HG02759 (cell line): ENCODE results near the gene TMEM198.

Source experiments
- ATAC-seq: cut with Tn5 transposase; IDR thresholded peaks from one replicate; pipeline ENCODE4 v1.9.1; 2021; ENCODE audit warnings: mild to moderate bottlenecking, moderate library complexity; ENCODE audit not compliant: unreplicated experiment

TMEM198 gene

DNA sequence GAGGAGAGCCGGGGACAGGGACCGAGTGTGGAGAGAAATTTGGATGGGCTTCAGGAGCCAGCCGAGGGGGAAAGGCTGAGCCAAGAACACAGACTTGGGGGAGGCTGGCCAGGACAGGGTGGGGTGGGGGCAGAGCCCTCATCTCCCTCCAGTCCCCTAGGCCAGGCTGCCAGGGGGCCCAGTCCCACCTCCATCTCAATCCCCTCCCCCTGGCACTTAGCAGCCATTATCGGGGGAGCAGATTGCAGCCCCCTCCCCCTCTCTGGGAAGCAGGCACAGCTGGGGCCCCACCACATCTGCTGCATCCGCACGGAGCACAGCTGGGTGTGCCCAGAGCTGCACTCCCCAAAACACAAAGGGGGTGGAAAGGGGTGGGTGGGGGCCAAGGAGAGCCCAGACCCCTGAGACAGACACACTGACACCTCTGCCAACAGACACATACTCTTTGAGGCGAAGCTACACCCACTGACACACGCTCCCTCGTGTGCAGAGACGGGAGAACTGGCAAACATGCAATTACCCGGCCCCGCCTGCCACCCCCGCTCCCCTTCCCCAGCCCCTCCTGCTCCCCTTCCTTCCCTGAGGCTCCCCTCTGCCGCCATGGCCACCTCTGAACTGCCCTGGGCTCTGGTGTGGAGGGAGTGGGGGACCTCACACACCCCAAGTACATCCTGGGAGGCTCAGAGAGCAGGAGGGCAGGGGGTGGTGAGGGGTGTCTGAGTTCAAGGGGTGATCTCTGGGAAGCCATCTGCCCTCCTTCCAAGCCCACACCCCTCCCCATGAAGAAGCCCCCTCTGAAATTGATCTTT, 34.7 kb upstream of the TMEM198 start:
- ATAC-seq: peak; percentile 8

DNA sequence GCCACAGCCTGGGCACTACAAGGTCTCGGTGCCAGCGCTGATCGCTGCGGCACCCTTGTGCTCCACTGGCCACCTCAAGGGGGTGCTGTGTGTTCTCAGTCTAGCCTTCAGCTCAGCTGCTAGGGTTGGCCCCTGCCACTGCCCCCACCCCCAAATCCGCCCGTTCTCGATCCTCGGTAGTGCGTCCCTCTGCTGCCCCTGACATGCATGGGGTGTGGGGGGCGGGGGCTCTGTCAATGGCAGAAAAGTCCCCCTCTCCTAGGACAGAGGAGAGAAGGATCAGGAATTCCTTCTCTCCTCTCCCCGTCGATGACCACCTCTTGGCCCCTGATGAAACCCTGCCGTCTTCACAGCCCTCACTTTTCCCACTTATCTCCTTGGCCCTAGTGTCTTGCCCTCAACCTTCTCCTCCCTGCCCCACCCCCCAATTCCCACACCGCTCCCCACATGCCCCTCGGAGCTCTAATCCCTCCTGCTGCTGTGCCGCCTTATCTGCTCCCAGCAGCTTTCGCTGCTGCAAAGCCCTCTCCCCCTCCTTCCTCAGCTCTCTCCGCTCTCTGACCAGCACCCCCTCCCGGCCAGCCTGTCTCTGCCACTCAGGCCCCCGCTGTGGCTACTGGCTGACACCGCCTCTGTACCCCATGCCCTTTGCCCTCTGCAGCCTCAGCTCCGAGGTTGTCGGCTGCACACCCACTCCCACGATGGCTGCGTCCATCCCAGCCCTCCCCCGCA, 33.9 kb upstream of the TMEM198 start:
- ATAC-seq: peak; percentile 73

GRCh38 chr2:219510512-219511135, 33.2 kb upstream of the TMEM198 start:
- no peak for ATAC-seq

DNA sequence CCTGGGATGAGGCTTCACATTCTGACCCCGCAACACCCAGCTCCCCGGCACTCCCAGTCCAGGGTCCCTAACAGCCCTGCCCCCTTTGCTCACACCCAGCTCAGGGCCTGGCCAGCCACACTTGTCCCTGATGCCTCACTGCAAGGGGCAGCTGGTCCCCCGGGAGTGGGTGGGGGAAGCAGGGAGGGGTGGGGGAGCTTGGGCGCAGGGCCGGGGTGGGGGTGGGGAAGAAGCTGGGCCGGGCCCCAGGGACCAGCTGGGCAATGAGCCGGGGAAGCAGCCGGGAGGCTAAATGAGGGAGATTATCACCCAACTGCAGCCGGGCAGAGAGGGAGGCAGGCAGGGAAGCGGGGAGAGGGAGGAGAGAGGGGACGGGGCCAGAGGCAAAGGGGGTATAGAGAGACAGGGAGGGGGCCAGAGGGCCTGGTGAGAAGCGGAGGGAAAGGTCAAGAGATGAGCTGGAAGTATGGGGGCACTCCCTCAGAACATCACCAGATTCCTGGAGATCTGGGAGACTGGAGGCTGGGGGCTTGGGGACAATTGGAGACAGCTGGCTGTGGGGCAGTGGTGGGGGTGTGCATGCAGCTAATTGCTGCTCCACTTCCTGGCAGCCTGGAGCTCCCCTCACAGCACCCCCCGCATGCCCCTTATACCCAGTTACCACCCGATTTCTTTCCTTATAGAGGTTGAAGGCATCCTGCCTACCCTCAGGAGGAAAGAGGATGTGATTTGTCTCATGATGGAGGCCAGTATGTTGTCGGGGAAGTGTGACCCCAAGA, 32.1 kb upstream of the TMEM198 start:
- ATAC-seq: no peak

GRCh38 chr2:219512524-219513216, 31.2 kb upstream of the TMEM198 start:
- no peak for ATAC-seq

DNA sequence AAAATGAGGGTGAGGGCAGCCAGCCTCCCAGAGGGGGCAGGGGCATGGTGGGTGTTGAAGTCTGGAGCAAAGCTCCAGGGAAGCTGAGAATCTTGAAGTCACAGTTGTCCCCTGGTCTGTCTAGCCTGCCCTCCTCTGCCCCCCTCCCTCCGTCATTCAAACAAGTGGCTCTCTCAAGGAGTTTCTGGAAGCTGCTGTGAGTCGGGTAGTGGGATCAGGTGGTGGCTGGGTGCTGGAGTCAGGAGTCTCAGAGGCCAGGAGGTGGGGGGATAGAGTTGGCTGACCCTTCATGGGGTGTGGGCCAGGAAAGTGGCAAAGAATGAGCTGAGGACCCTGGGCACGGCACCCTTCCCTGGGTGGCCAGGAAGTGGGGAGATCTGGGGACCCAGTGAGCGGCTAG, 30.0 kb upstream of the TMEM198 start:
- ATAC-seq: no peak

GRCh38 chr2:219514196-219514761, 29.5 kb upstream of the TMEM198 start, which contains the start of gene ASIC4:
Gene ASIC4 (plus strand): TSS chr2:219514482. CDS start chr2:219514725, 243 bp downstream.
- ATAC-seq: no peak

GRCh38 chr2:219514836-219515235, 29.0 kb upstream of the TMEM198 start:
- ATAC-seq: no peak

- no peak for ATAC-seq
Observed at GRCh38 chr2:219515874-219516629, 27.8 kb upstream of the TMEM198 start.

- no peak for ATAC-seq
Observed at GRCh38 chr2:219516888-219517287, 26.9 kb upstream of the TMEM198 start.

GRCh38 chr2:219517954-219518778, 25.7 kb upstream of the TMEM198 start:
- no peak for ATAC-seq

DNA sequence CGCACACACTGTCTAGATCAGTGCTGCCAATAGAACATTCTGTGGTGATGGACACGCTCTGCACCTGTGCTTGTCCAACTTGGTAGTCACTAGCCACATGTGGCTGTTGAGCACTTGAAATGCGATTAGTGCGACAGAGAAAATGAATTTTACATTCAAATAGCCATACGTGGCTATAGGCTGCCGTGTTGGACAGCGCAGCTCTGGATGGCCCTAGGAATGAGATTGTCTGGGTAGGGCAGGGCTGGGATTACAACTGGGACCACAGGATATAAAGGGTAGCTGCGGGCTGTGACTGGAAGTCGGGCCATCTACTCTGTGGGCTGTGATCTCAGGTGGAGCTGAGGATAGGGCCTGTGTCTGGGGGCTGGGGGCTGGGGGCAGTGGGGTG, 24.3 kb upstream of the TMEM198 start:
- no peak for ATAC-seq

DNA sequence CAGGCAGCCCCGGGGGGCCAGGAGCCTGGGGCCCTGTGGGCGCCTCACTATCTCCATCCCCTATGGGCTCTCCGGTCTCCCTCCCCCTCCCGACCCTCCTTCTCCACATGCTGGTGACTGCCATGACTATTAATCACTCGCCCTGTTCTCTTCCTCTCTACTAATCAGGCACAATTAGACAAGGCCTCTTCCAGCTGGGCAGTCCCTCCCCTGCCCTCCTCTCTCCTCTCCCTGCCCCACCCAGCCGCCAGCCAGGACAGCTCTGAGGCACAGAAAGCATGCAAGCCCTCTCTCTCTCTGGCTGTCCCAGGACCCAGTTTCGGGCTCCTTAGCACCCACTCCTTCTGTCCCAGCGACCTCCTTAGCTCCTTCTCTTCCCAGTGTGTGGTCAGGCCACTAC, 23.7 kb upstream of the TMEM198 start:
- ATAC-seq: no peak

GRCh38 chr2:219521066-219521880, 22.6 kb upstream of the TMEM198 start:
- ATAC-seq: no peak

DNA sequence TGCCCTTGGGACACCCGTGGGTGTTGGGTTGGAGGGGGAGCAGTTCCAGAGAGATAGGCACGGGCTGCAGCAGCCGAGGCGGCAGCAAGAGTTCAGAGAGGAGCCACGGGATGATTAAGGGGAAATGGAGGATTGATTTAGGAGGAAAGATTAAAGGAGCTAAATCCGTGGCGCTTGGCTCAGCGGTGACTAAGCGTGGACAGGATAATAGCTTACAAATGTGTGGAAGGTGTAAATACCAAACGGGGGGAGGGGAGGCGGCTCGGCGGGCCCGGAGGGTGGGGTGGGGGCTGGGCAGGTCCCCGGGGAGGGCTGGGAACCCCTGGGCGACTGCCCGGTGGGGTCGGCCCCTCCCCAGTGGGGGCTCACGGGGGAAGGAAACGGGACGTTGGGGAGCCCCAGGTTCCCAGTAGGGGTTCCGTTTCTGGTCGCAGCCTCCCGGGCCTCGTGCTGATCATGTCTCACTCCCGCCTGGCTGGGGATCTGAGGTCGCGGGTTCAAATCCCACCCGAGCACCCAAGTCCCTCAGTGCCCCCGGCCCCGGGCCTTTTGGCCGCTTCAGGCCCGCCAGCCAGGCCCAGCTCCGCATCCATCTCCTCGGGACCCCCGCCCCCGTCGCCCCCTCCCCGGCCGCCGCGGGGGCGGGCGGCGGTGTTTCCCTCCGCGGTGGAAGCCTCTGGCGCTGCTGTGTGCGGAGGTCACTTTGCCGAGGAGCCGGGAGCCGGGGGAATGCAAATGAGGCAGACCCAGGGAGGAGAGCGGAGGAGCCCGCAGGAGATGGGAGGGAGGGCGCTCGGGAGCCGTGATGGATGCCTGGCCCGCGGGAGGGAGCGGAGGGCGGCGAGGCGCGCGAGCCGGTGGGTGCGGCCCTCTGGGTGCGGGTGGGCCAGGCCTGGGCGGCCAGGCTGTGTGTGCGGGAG, 21.5 kb upstream of the TMEM198 start:
- no peak for ATAC-seq

DNA sequence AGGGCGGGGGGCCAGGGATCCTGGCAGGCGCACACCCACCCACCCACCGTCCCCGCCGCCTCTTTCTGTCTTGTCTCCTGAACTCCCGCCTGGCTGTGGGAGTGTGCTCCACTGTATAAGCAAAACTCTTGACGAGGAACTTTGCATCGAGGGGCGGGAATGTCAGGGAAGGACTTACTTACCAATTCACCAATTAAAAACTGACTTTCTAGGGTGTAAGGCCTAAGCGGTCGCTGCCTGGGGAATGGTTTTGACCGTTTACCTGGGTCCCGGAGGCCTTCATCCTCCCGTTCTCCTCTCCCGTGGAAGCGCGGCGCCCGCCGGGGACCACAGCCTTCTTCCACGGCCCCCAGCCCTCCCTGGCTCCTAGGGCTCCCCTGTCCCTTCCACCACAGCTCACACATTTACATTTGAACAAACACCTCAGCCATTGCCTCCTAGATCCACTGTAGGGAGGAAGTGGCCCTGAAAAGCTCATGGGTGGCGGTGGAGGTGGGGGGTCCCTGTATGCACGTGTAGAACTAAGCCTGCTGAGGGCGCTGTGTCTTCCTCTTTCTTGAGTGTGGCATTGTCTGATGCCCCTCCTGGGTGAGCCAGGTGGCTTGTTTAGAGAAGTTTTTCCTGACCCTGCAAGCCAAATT, 20.7 kb upstream of the TMEM198 start:
- no peak for ATAC-seq
